ENCODE data around the gene ANKRD18A. TPM values are rescaled to one million over a fixed set of nuclear protein-coding genes. Genes with fewer than 3 reads are reported as not detected.

Gene ANKRD18A
- total RNA-seq, 1 experiment from 2014 or later = 14.4 TPM

GRCh38 chr9:38639577-38639940 is 19.2 kb upstream of the ANKRD18A start:
- TF ChIP-seq CTCF (conservative IDR thresholded peaks at IDR 0.05) = no peak
- DNase-seq = no peak
- peaks cover 15 to 19% of the 10 kb centered on the region in 2 experiments for H3K4me1 Mint-ChIP-seq
- Histone ChIP-seq H4K8ac (replicated peaks; ENCODE audit: insufficient read length, low read depth, low read length) (no peak overlapping the region), H4K20me1 (ENCODE audit: control insufficient read depth, insufficient read depth, insufficient read length) (no peaks in the 10 kb centered on the region), H2BK120ac (ENCODE audit: low read depth, low read length, poor library complexity, severe bottlenecking) (no peak overlapping the region), H3K4me2 (ENCODE audit: insufficient read depth, insufficient read length, low read length) (no peak overlapping the region), H2BK15ac (ENCODE audit: low read depth, low read length) (no peak overlapping the region), H2AFZ (ENCODE audit: low read length) (no peak overlapping the region), H4K5ac (ENCODE audit: insufficient read length, low read depth, low read length) (no peak overlapping the region), H3K79me1 (ENCODE audit: insufficient read depth, low read depth, low read length, poor library complexity, severe bottlenecking) (no peaks in the 10 kb centered on the region), H2AK5ac (ENCODE audit: insufficient read length, low read length) (no peak overlapping the region), H3K56ac (ENCODE audit: insufficient read length, low read depth, low read length) (no peak overlapping the region), H3K14ac (ENCODE audit: insufficient read depth, low read length) (no peak overlapping the region), H3K23ac (ENCODE audit: insufficient read length, low read depth, low read length) (no peak overlapping the region), H3K79me2 (ENCODE audit: insufficient read depth, low read length) (no peaks in the 10 kb centered on the region), H3K9ac (ENCODE audit: extremely low read depth, insufficient read length, low read length) (no peak overlapping the region), H2BK12ac (ENCODE audit: insufficient read length, low read depth, low read length) (no peak overlapping the region), H3K9me3 (ENCODE audit: control insufficient read depth, low read depth, low read length) (no peaks in the 10 kb centered on the region), H4K91ac (ENCODE audit: insufficient read length, low read depth, low read length) (no peak overlapping the region), H3K18ac (ENCODE audit: insufficient read length, low read depth, low read length) (no peak overlapping the region), H3K23me2 (ENCODE audit: insufficient read length, low read depth, low read length, poor library complexity, severe bottlenecking) (no peaks in the 10 kb centered on the region), H3K27ac (ENCODE audit: insufficient read length, low read depth, low read length) (no peak overlapping the region), H2BK20ac (ENCODE audit: low read depth, low read length, poor library complexity, severe bottlenecking) (no peak overlapping the region), H3K4me1 (ENCODE audit: insufficient read depth, low read length) (no peaks in the 10 kb centered on the region; the same call in 1 of the 2 replicates), H2BK5ac (ENCODE audit: insufficient read length, low read length) (no peak overlapping the region), H3K27me3 (ENCODE audit: insufficient read depth, low read length) (no peaks in the 10 kb centered on the region), H3T11ph (ENCODE audit: low read length) (no peak overlapping the region), H3K4ac (ENCODE audit: low read depth, low read length) (no peak overlapping the region)
- H3K9me3 Mint-ChIP-seq = no peaks in the 10 kb centered on the region
- no peaks in the 10 kb centered on the region for H3K27me3 Mint-ChIP-seq (ENCODE audit: low read depth)
- no peak overlapping the region for H3K27ac Mint-ChIP-seq
- H3K4me3 Mint-ChIP-seq = no peak overlapping the region
- no peaks in the 10 kb centered on the region; a peak in 1 of 7 replicates for H3K36me3 Mint-ChIP-seq (ENCODE audit: insufficient read depth in 1 of 3, low read depth in 3 of 3)
- WGBS (ENCODE audit: extremely low coverage, insufficient read length, low lambda C conversion rate) = no CpG with 5 or more reads among the region's 6 CpGs

Data from H9 (cell line).